ENCODE results near the gene YKT6.

- TF ChIP-seq POLR2A (IDR thresholded peaks at IDR 0.05; ENCODE audit: low read length) (no peak), GATA1 (IDR thresholded peaks at IDR 0.05; ENCODE audit: low read depth, low read length) (no peak)
Observed at GRCh38 chr7:44247868-44248651, 47.3 kb downstream of the YKT6 start.
